PC-9 (cell line): ENCODE results near the gene CC2D2A.

Experiments
- CTCF ChIP-seq: fragments of 200-600 bp; sonication (generic); conservative IDR thresholded peaks from 2 replicates; pipeline ENCODE4 v1.6.1; 2017; ENCODE audit warnings: mixed run types, antibody characterized with exemption, mild to moderate bottlenecking, moderate library complexity
- EZH2 ChIP-seq: fragments of 200-600 bp; sonication (generic); IDR thresholded peaks from 2 replicates; pipeline ENCODE4 v1.8.0; 2017; ENCODE audit warnings: antibody characterized with exemption, low read depth

- TF ChIP-seq CTCF (no peak), EZH2 (no peak)
These were observed 74.0 kb downstream of the CC2D2A start for GRCh38 chr4:15543537-15544247.
